HG03039 (cell line): Measurements from ENCODE around the gene RHOXF1.
"Not testable (repeated sequence)": the region's sequence is repeated elsewhere in the genome, so short reads cannot be mapped to it uniquely, and the experiment has no call there.

Experiments used
- ATAC-seq: cut with Tn5 transposase; IDR thresholded peaks from one replicate; pipeline ENCODE4 v1.9.1; 2021; ENCODE audit warnings: mild to moderate bottlenecking, moderate library complexity; ENCODE audit not compliant: unreplicated experiment

The RHOXF1 gene

GRCh38 chrX:120087289-120088017 lies 28.3 kb downstream of the RHOXF1 start:
- ATAC-seq = no peak

GRCh38 chrX:120085553-120086185 lies 30.0 kb downstream of the RHOXF1 start:
- not testable (repeated sequence) for ATAC-seq

- ATAC-seq = not testable (repeated sequence)
Observed at GRCh38 chrX:120077590-120077989, 38.1 kb downstream of the RHOXF1 start, which contains the start of gene RHOXF2B. RHOXF2B (minus strand) TSS chrX:120077690; CDS start chrX:120077552, 138 bp downstream.

GRCh38 chrX:120066169-120066568 lies 49.5 kb downstream of the RHOXF1 start:
- not testable (repeated sequence) for ATAC-seq
